Effector memory CD4-positive, alpha-beta T cell (primary cell): ENCODE measurements around the gene NFATC4.

Experiments used
- DNase-seq, 3 donors: peaks; one replicate each; pipeline ENCODE4 v3.0.0-alpha.2; 2020
- H3K27ac ChIP-seq: 2 replicates; pipeline ENCODE4 v1.7.0; 2013; ENCODE audit warnings: mild to moderate bottlenecking, low read length, moderate library complexity; ENCODE audit not compliant: insufficient read depth, poor library complexity, severe bottlenecking
- H3K27me3 ChIP-seq: replicated peaks from 2 replicates; pipeline ENCODE4 v1.7.0; 2013; ENCODE audit warnings: mild to moderate bottlenecking, low read length; ENCODE audit not compliant: insufficient read depth, control insufficient read depth, poor library complexity, severe bottlenecking
- H3K36me3 ChIP-seq: 2 replicates; pipeline ENCODE4 v1.7.0; 2013; ENCODE audit warnings: mild to moderate bottlenecking, low read length, moderate library complexity; ENCODE audit not compliant: control insufficient read depth, insufficient read depth
- H3K4me1 ChIP-seq: 2 replicates; pipeline ENCODE4 v1.7.0; 2013; ENCODE audit warnings: low read length, mild to moderate bottlenecking; ENCODE audit not compliant: control insufficient read depth, insufficient read depth, poor library complexity, severe bottlenecking
- H3K4me3 ChIP-seq: 2 replicates; pipeline ENCODE4 v1.7.0; 2013; ENCODE audit warnings: low read length, low read depth, mild to moderate bottlenecking; ENCODE audit not compliant: insufficient read depth, poor library complexity, severe bottlenecking
- H3K9me3 ChIP-seq: 2 replicates; pipeline ENCODE4 v1.7.0; 2013; ENCODE audit warnings: mild to moderate bottlenecking, low read length, moderate library complexity; ENCODE audit not compliant: control insufficient read depth

Gene NFATC4

GRCh38 chr14:24409192-24409591 lies 41.2 kb downstream of the NFATC4 start:
- no peaks in the 10 kb centered on the region for H3K4me1 ChIP-seq
- H3K36me3 ChIP-seq = no peaks in the 10 kb centered on the region
- no peak for DNase-seq
- no peaks in the 10 kb centered on the region for H3K27me3 ChIP-seq
- H3K27ac ChIP-seq = no peak overlapping the region
- H3K4me3 ChIP-seq = no peak overlapping the region
- no peaks in the 10 kb centered on the region for H3K9me3 ChIP-seq

GRCh38 chr14:24409956-24410355 lies 42.0 kb downstream of the NFATC4 start:
- Histone ChIP-seq H3K36me3 (no peaks in the 10 kb centered on the region), H3K27ac (no peak overlapping the region), H3K4me1 (no peaks in the 10 kb centered on the region), H3K27me3 (no peaks in the 10 kb centered on the region), H3K9me3 (no peaks in the 10 kb centered on the region), H3K4me3 (no peak overlapping the region)
- no peak for DNase-seq

- Histone ChIP-seq H3K36me3 (no peaks in the 10 kb centered on the region), H3K27me3 (no peaks in the 10 kb centered on the region), H3K27ac (no peak overlapping the region), H3K4me3 (no peak overlapping the region), H3K4me1 (no peaks in the 10 kb centered on the region), H3K9me3 (no peaks in the 10 kb centered on the region)
- DNase-seq = no peak
These were observed 43.7 kb downstream of the NFATC4 start for GRCh38 chr14:24411443-24412389.

- H3K36me3 ChIP-seq = no peaks in the 10 kb centered on the region
- no peaks in the 10 kb centered on the region for H3K9me3 ChIP-seq
- no peaks in the 10 kb centered on the region for H3K4me1 ChIP-seq
- no peak overlapping the region for H3K4me3 ChIP-seq
- no peak for DNase-seq
- H3K27me3 ChIP-seq = no peaks in the 10 kb centered on the region
- H3K27ac ChIP-seq = no peak overlapping the region
These were observed 46.1 kb downstream of the NFATC4 start for GRCh38 chr14:24414077-24414476.

- H3K4me1 ChIP-seq = no peaks in the 10 kb centered on the region
- no peaks in the 10 kb centered on the region for H3K36me3 ChIP-seq
- H3K4me3 ChIP-seq = no peak overlapping the region
- no peak for DNase-seq
- H3K27ac ChIP-seq = no peak overlapping the region
- no peaks in the 10 kb centered on the region for H3K9me3 ChIP-seq
- no peaks in the 10 kb centered on the region for H3K27me3 ChIP-seq
These were observed 46.9 kb downstream of the NFATC4 start for GRCh38 chr14:24414732-24415420.

GRCh38 chr14:24415421-24416253 lies 47.7 kb downstream of the NFATC4 start:
- Histone ChIP-seq H3K4me3 (no peak overlapping the region), H3K27ac (no peak overlapping the region)

GRCh38 chr14:24416254-24416931 lies 48.4 kb downstream of the NFATC4 start:
- Histone ChIP-seq H3K36me3 (no peaks in the 10 kb centered on the region), H3K27ac (no peak overlapping the region), H3K27me3 (no peaks in the 10 kb centered on the region), H3K4me1 (no peaks in the 10 kb centered on the region), H3K4me3 (no peak overlapping the region), H3K9me3 (no peaks in the 10 kb centered on the region)
- DNase-seq = no peak

More at GRCh38 chr14:24415421-24416253, 47.7 kb downstream of the NFATC4 start:
- no peaks in the 10 kb centered on the region for H3K27me3 ChIP-seq
- no peaks in the 10 kb centered on the region for H3K36me3 ChIP-seq
- no peaks in the 10 kb centered on the region for H3K4me1 ChIP-seq
- no peak for DNase-seq
- H3K9me3 ChIP-seq = no peaks in the 10 kb centered on the region

GRCh38 chr14:24416932-24417619 lies 49.1 kb downstream of the NFATC4 start:
- Histone ChIP-seq H3K36me3 (no peaks in the 10 kb centered on the region), H3K9me3 (no peaks in the 10 kb centered on the region), H3K4me3 (no peak overlapping the region), H3K27me3 (no peaks in the 10 kb centered on the region), H3K4me1 (peaks cover under 1% of the 10 kb centered on the region), H3K27ac (no peak overlapping the region)
- no peak for DNase-seq
